ENCODE measurements around the gene RASSF8. TPM values are rescaled to one million over a fixed set of nuclear protein-coding genes. Genes with fewer than 3 reads are reported as not detected.

The RASSF8 gene
- total and polyA plus RNA-seq, 8 donors, result 3.7 to 66.8 (median 10.5) TPM

GRCh38 chr12:26037615-26038220, 79.2 kb downstream of the RASSF8 start:
- Histone ChIP-seq H3K4me1 (peaks cover 3 to 58% (median 30%) of the 10 kb centered on the region in 4 donors), H3K27ac (no peak overlapping the region), H3K4me3 (no peak overlapping the region), H3K9me3 (no peaks in the 10 kb centered on the region), H3K27me3 (no peaks in the 10 kb centered on the region), H3K36me3 (no peaks in the 10 kb centered on the region)
- 27 to 57% (median 42%) methylated on average over 2 of the region's 2 CpGs for WGBS, 5 donors
- intact Hi-C loops (cut with DNase I; ENCODE audit: low total_unique reads), result no loop called here
- TF ChIP-seq POLR2A (IDR thresholded peaks at IDR 0.05), result no peak
- TF ChIP-seq EP300 (IDR thresholded peaks at IDR 0.05), result no peak
- no peak for TF ChIP-seq POLR2AphosphoS5 (IDR thresholded peaks at IDR 0.05)
- TF ChIP-seq CTCF (IDR thresholded peaks at IDR 0.05), result no peak
- no peak for DNase-seq

GRCh38 chr12:26042645-26043044, 84.2 kb downstream of the RASSF8 start:
- Histone ChIP-seq H3K4me1 (peaks cover 3 to 70% (median 30%) of the 10 kb centered on the region in 4 donors), H3K4me3 (no peak overlapping the region), H3K36me3 (no peaks in the 10 kb centered on the region), H3K27me3 (no peaks in the 10 kb centered on the region), H3K9me3 (no peaks in the 10 kb centered on the region), H3K27ac (no peak overlapping the region)
- 70 to 82% (median 77%) methylated on average over 2 of the region's 2 CpGs for WGBS, 5 donors
- no peak for DNase-seq
- no peak for TF ChIP-seq POLR2A (IDR thresholded peaks at IDR 0.05)
- TF ChIP-seq EP300 (IDR thresholded peaks at IDR 0.05), result no peak
- no peak for TF ChIP-seq CTCF (IDR thresholded peaks at IDR 0.05)
- TF ChIP-seq POLR2AphosphoS5 (IDR thresholded peaks at IDR 0.05), result no peak
- intact Hi-C loops (cut with DNase I; ENCODE audit: low total_unique reads), result no loop called here

- no peak overlapping the region for H3K27ac ChIP-seq
- TF ChIP-seq CTCF (IDR thresholded peaks at IDR 0.05) (no peak), EP300 (IDR thresholded peaks at IDR 0.05) (no peak)
- intact Hi-C loops (cut with DNase I; ENCODE audit: low total_unique reads), result no loop called here
- H3K4me3 ChIP-seq, result no peak overlapping the region
- H3K4me1 ChIP-seq, result peaks cover 0 to 63% (median 26%) of the 10 kb centered on the region in 4 donors
- no peaks in the 10 kb centered on the region for H3K27me3 ChIP-seq
- 39 to 59% (median 51%) methylated on average over 10 of the region's 10 CpGs for WGBS, 5 donors
- no peaks in the 10 kb centered on the region for H3K36me3 ChIP-seq
- DNase-seq, result no peak
- no peaks in the 10 kb centered on the region for H3K9me3 ChIP-seq
Observed at GRCh38 chr12:26043135-26044006, 84.9 kb downstream of the RASSF8 start.

GRCh38 chr12:26044007-26044394, 85.5 kb downstream of the RASSF8 start:
- H3K27me3 ChIP-seq, result no peaks in the 10 kb centered on the region
- peaks cover 0 to 57% (median 24%) of the 10 kb centered on the region in 4 donors for H3K4me1 ChIP-seq
- TF ChIP-seq POLR2A (IDR thresholded peaks at IDR 0.05) (no peak), CTCF (IDR thresholded peaks at IDR 0.05) (no peak)
- no peak overlapping the region for H3K27ac ChIP-seq
- intact Hi-C loops (cut with DNase I; ENCODE audit: low total_unique reads), result no loop called here
- DNase-seq, result no peak
- no peaks in the 10 kb centered on the region for H3K36me3 ChIP-seq
- H3K9me3 ChIP-seq, result no peaks in the 10 kb centered on the region
- H3K4me3 ChIP-seq, result no peak overlapping the region
